GM21737 (cell line): Measurements from ENCODE around the gene WLS.

Source experiments
- ATAC-seq: cut with Tn5 transposase; IDR thresholded peaks from one replicate; pipeline ENCODE4 v1.9.1; 2021; ENCODE audit warnings: mild to moderate bottlenecking, moderate library complexity; ENCODE audit not compliant: unreplicated experiment

WLS gene

GRCh38 chr1:68103011-68103545 lies 129.2 kb downstream of the WLS start:
- ATAC-seq: no peak

GRCh38 chr1:68101829-68102228 lies 130.5 kb downstream of the WLS start:
- no peak for ATAC-seq

- no peak for ATAC-seq
Observed at GRCh38 chr1:68100571-68100970, 131.8 kb downstream of the WLS start.

GRCh38 chr1:68093737-68094136 lies 138.6 kb downstream of the WLS start:
- no peak for ATAC-seq

- ATAC-seq: no peak
Observed at GRCh38 chr1:68087184-68087583, 145.1 kb downstream of the WLS start.

GRCh38 chr1:68085752-68086151 lies 146.6 kb downstream of the WLS start:
- no peak for ATAC-seq

- ATAC-seq: no peak
Observed at GRCh38 chr1:68083686-68084085, 148.6 kb downstream of the WLS start.

- no peak for ATAC-seq
Observed at GRCh38 chr1:68081775-68082283, 150.5 kb downstream of the WLS start.

GRCh38 chr1:68078647-68079046 lies 153.7 kb downstream of the WLS start:
- no peak for ATAC-seq
